ENCODE measurements around the gene EPS8L1. TPM values are rescaled to one million over a fixed set of nuclear protein-coding genes. Genes with fewer than 3 reads are reported as not detected.
"Not testable (repeated sequence)": the region's sequence is repeated elsewhere in the genome, so short reads cannot be mapped to it uniquely, and the experiment has no call there.

EPS8L1 gene
- 19.6 TPM for polyA plus RNA-seq (2013, experiment 1 of 2)
- 18.4 TPM for polyA plus RNA-seq (2013, experiment 2 of 2)

GRCh38 chr19:55075371-55075998 is at the start of gene EPS8L1:
TSS of gene EPS8L1 (plus strand) at chr19:55075869. CDS start at chr19:55076445, 576 bp downstream.
- Histone ChIP-seq H3K36me3 (replicated peaks in 1 of 2; ENCODE audit: control insufficient read depth in 2 of 2, insufficient read depth in 2 of 2, low read length in 2 of 2) (no peaks in the 10 kb centered on the region), H3K4me2 (ENCODE audit: insufficient read depth, low read length, poor library complexity, severe bottlenecking) (no peak within 1 kb of the TSS), H3K23ac (ENCODE audit: low read depth, low read length, poor library complexity) (peak within 1 kb of the TSS; percentile 73), H2BK120ac (ENCODE audit: low read depth, low read length) (no peak within 1 kb of the TSS), H2AK5ac (ENCODE audit: low read depth, low read length) (peak within 1 kb of the TSS; percentile 94), H2BK15ac (ENCODE audit: low read length) (no peak within 1 kb of the TSS), H3K4me1 (ENCODE audit: control insufficient read depth in 2 of 2, insufficient read depth in 1 of 2, low read depth in 1 of 2, low read length in 2 of 2) (peaks cover 0 to 9% of the 10 kb centered on the region in 2 donors), H2AFZ (ENCODE audit: low read length) (no peak within 1 kb of the TSS), H4K8ac (ENCODE audit: low read depth, low read length) (peak within 1 kb of the TSS; percentile 65), H3K9ac (ENCODE audit: low read depth, low read length, poor library complexity) (no peak within 1 kb of the TSS), H4K91ac (ENCODE audit: low read depth, low read length, poor library complexity) (no peak within 1 kb of the TSS), H3K4ac (ENCODE audit: low read length) (no peak within 1 kb of the TSS), H3K4me3 (ENCODE audit: low read length in 2 of 2) (no peak within 1 kb of the TSS), H3K9me3 (replicated peaks in 1 of 2; ENCODE audit: control insufficient read depth in 2 of 2, insufficient read depth in 1 of 2, low read depth in 1 of 2, low read length in 2 of 2) (peaks cover 4% of the 10 kb centered on the region in 2 donors), H2BK5ac (ENCODE audit: low read length) (no peak within 1 kb of the TSS), H3K18ac (ENCODE audit: low read length) (peak within 1 kb of the TSS; percentile 72), H3K79me1 (ENCODE audit: low read depth, low read length) (no peaks in the 10 kb centered on the region), H3K27ac (replicated peaks; ENCODE audit: low read length) (no peak within 1 kb of the TSS), H3K27me3 (ENCODE audit: control insufficient read depth in 3 of 3, insufficient read depth in 3 of 3, low read depth in 1 of 3, low read length in 3 of 3) (peaks cover 0 to 53% (median 35%) of the 10 kb centered on the region in 3 experiments), H3K14ac (ENCODE audit: low read length) (no peak within 1 kb of the TSS), H2BK12ac (ENCODE audit: low read length) (no peak within 1 kb of the TSS)
- WGBS, 2 donors (ENCODE audit: extremely low coverage in 2 of 2, insufficient read length in 2 of 2, insufficient replicate concordance in 1 of 2), result no CpG with 5 or more reads among the region's 18 CpGs
- no peak for DNase-seq (ENCODE audit: low spot score)

- no CpG with 5 or more reads among the region's 12 CpGs for WGBS, 2 donors (ENCODE audit: extremely low coverage in 2 of 2, insufficient read length in 2 of 2, insufficient replicate concordance in 1 of 2)
- not testable (repeated sequence) for H2BK15ac ChIP-seq (ENCODE audit: low read length); H3K18ac ChIP-seq (ENCODE audit: low read length); H2AFZ ChIP-seq (ENCODE audit: low read length); H3K27ac ChIP-seq (replicated peaks; ENCODE audit: low read length); H2BK12ac ChIP-seq (ENCODE audit: low read length); H3K4me2 ChIP-seq (ENCODE audit: insufficient read depth, low read length, poor library complexity, severe bottlenecking); H2BK5ac ChIP-seq (ENCODE audit: low read length); H3K4me3 ChIP-seq (ENCODE audit: low read length in 2 of 2); H3K79me1 ChIP-seq (ENCODE audit: low read depth, low read length); H3K27me3 ChIP-seq (ENCODE audit: control insufficient read depth in 3 of 3, insufficient read depth in 3 of 3, low read depth in 1 of 3, low read length in 3 of 3); H3K4ac ChIP-seq (ENCODE audit: low read length); H3K14ac ChIP-seq (ENCODE audit: low read length); H2BK120ac ChIP-seq (ENCODE audit: low read depth, low read length); H2AK5ac ChIP-seq (ENCODE audit: low read depth, low read length); H3K23ac ChIP-seq (ENCODE audit: low read depth, low read length, poor library complexity); H3K9me3 ChIP-seq (replicated peaks in 1 of 2; ENCODE audit: control insufficient read depth in 2 of 2, insufficient read depth in 1 of 2, low read depth in 1 of 2, low read length in 2 of 2); H4K8ac ChIP-seq (ENCODE audit: low read depth, low read length); DNase-seq (ENCODE audit: low spot score); H3K4me1 ChIP-seq (ENCODE audit: control insufficient read depth in 2 of 2, insufficient read depth in 1 of 2, low read depth in 1 of 2, low read length in 2 of 2); H3K9ac ChIP-seq (ENCODE audit: low read depth, low read length, poor library complexity); H4K91ac ChIP-seq (ENCODE audit: low read depth, low read length, poor library complexity); H3K36me3 ChIP-seq (replicated peaks in 1 of 2; ENCODE audit: control insufficient read depth in 2 of 2, insufficient read depth in 2 of 2, low read length in 2 of 2)
These were observed 48.6 kb upstream of the EPS8L1 start for GRCh38 chr19:55027140-55027471.

- Histone ChIP-seq H3K36me3 (replicated peaks in 1 of 2; ENCODE audit: control insufficient read depth in 2 of 2, insufficient read depth in 2 of 2, low read length in 2 of 2) (peaks cover 0 to 8% of the 10 kb centered on the region in 2 donors), H4K91ac (ENCODE audit: low read depth, low read length, poor library complexity) (no peak overlapping the region), H2BK15ac (ENCODE audit: low read length) (no peak overlapping the region), H3K18ac (ENCODE audit: low read length) (peak overlapping the region; percentile 13), H2BK120ac (ENCODE audit: low read depth, low read length) (no peak overlapping the region), H2BK5ac (ENCODE audit: low read length) (no peak overlapping the region), H3K9ac (ENCODE audit: low read depth, low read length, poor library complexity) (no peak overlapping the region), H3K23ac (ENCODE audit: low read depth, low read length, poor library complexity) (no peak overlapping the region), H3K14ac (ENCODE audit: low read length) (no peak overlapping the region), H2AK5ac (ENCODE audit: low read depth, low read length) (no peak overlapping the region), H3K79me1 (ENCODE audit: low read depth, low read length) (peaks cover 5% of the 10 kb centered on the region), H4K8ac (ENCODE audit: low read depth, low read length) (no peak overlapping the region), H3K4me1 (ENCODE audit: control insufficient read depth in 2 of 2, insufficient read depth in 1 of 2, low read depth in 1 of 2, low read length in 2 of 2) (no peaks in the 10 kb centered on the region), H2BK12ac (ENCODE audit: low read length) (no peak overlapping the region), H3K4ac (ENCODE audit: low read length) (no peak overlapping the region), H3K4me3 (ENCODE audit: low read length in 2 of 2) (no peak overlapping the region), H2AFZ (ENCODE audit: low read length) (no peak overlapping the region), H3K27ac (replicated peaks; ENCODE audit: low read length) (no peak overlapping the region), H3K27me3 (ENCODE audit: control insufficient read depth in 3 of 3, insufficient read depth in 3 of 3, low read depth in 1 of 3, low read length in 3 of 3) (no peaks in the 10 kb centered on the region), H3K9me3 (replicated peaks in 1 of 2; ENCODE audit: control insufficient read depth in 2 of 2, insufficient read depth in 1 of 2, low read depth in 1 of 2, low read length in 2 of 2) (peaks cover 5 to 8% of the 10 kb centered on the region in 2 donors), H3K4me2 (ENCODE audit: insufficient read depth, low read length, poor library complexity, severe bottlenecking) (no peak overlapping the region)
- DNase-seq (ENCODE audit: low spot score), result no peak
- WGBS, 2 donors (ENCODE audit: extremely low coverage in 2 of 2, insufficient read length in 2 of 2, insufficient replicate concordance in 1 of 2), result no CpG with 5 or more reads among the region's 21 CpGs
These were observed 48.0 kb upstream of the EPS8L1 start for GRCh38 chr19:55027472-55028337.

GRCh38 chr19:55028757-55029156 is 46.9 kb upstream of the EPS8L1 start:
- H3K9ac ChIP-seq (ENCODE audit: low read depth, low read length, poor library complexity), result no peak overlapping the region
- WGBS, 2 donors (ENCODE audit: extremely low coverage in 2 of 2, insufficient read length in 2 of 2, insufficient replicate concordance in 1 of 2), result no CpG with 5 or more reads among the region's 7 CpGs
- H2AFZ ChIP-seq (ENCODE audit: low read length), result no peak overlapping the region
- H3K27me3 ChIP-seq (ENCODE audit: control insufficient read depth in 3 of 3, insufficient read depth in 3 of 3, low read depth in 1 of 3, low read length in 3 of 3), result no peaks in the 10 kb centered on the region
- H3K4ac ChIP-seq (ENCODE audit: low read length), result no peak overlapping the region
- H2BK120ac ChIP-seq (ENCODE audit: low read depth, low read length), result no peak overlapping the region
- no peak overlapping the region for H4K8ac ChIP-seq (ENCODE audit: low read depth, low read length)
- no peak overlapping the region for H3K14ac ChIP-seq (ENCODE audit: low read length)
- H3K79me1 ChIP-seq (ENCODE audit: low read depth, low read length), result peaks cover 5% of the 10 kb centered on the region
- no peak overlapping the region for H3K4me2 ChIP-seq (ENCODE audit: insufficient read depth, low read length, poor library complexity, severe bottlenecking)
- no peak overlapping the region for H3K4me3 ChIP-seq (ENCODE audit: low read length in 2 of 2)
- peaks cover 0 to 8% of the 10 kb centered on the region in 2 donors for H3K36me3 ChIP-seq (replicated peaks in 1 of 2; ENCODE audit: control insufficient read depth in 2 of 2, insufficient read depth in 2 of 2, low read length in 2 of 2)
- no peak overlapping the region for H3K23ac ChIP-seq (ENCODE audit: low read depth, low read length, poor library complexity)
- peaks cover 3 to 5% of the 10 kb centered on the region in 2 donors for H3K9me3 ChIP-seq (replicated peaks in 1 of 2; ENCODE audit: control insufficient read depth in 2 of 2, insufficient read depth in 1 of 2, low read depth in 1 of 2, low read length in 2 of 2)
- no peak overlapping the region for H2BK15ac ChIP-seq (ENCODE audit: low read length)
- H2BK5ac ChIP-seq (ENCODE audit: low read length), result no peak overlapping the region
- H3K27ac ChIP-seq (replicated peaks; ENCODE audit: low read length), result no peak overlapping the region
- H2AK5ac ChIP-seq (ENCODE audit: low read depth, low read length), result no peak overlapping the region
- no peak overlapping the region for H2BK12ac ChIP-seq (ENCODE audit: low read length)
- DNase-seq (ENCODE audit: low spot score), result no peak
- H3K4me1 ChIP-seq (ENCODE audit: control insufficient read depth in 2 of 2, insufficient read depth in 1 of 2, low read depth in 1 of 2, low read length in 2 of 2), result no peaks in the 10 kb centered on the region
- no peak overlapping the region for H4K91ac ChIP-seq (ENCODE audit: low read depth, low read length, poor library complexity)
- no peak overlapping the region for H3K18ac ChIP-seq (ENCODE audit: low read length)
